Liver (tissue), 9 donors: ENCODE data around the gene NIF3L1. TPM values are rescaled to one million over a fixed set of nuclear protein-coding genes. Genes with fewer than 3 reads are reported as not detected.

Source experiments
- DNase-seq: peaks from one replicate; pipeline ENCODE4 v3.0.0-alpha.2; 2017; ENCODE audit warnings: low spot score
- H3K27ac ChIP-seq, 2 donors: one replicate each; pipeline ENCODE4 v1.7.0; 2013; ENCODE audit warnings: inconsistent platforms in 2 of 2, low read length in 2 of 2, control low read depth in 1 of 2, low read depth in 1 of 2, mild to moderate bottlenecking in 1 of 2
- H3K27me3 ChIP-seq, 4 donors: one replicate each; pipeline versions ENCODE4 v1.6.1 to v1.7.0; 2013; ENCODE audit warnings: low read length in 3 of 4, inconsistent platforms in 1 of 4, mild to moderate bottlenecking in 1 of 4, moderate library complexity in 1 of 4; ENCODE audit not compliant: control insufficient read depth in 4 of 4, insufficient read depth in 4 of 4
- H3K36me3 ChIP-seq, 4 donors: one replicate each; pipeline versions ENCODE4 v1.6.1 to v1.7.0; 2013; ENCODE audit warnings: low read length in 3 of 4, mild to moderate bottlenecking in 3 of 4, low read depth in 1 of 4, moderate library complexity in 1 of 4; ENCODE audit not compliant: control insufficient read depth in 4 of 4, insufficient read depth in 3 of 4
- H3K4me1 ChIP-seq, 4 donors: one replicate each; pipeline versions ENCODE4 v1.6.1 to v1.7.0; 2013; ENCODE audit warnings: low read length in 3 of 4, mild to moderate bottlenecking in 3 of 4, moderate library complexity in 1 of 4; ENCODE audit not compliant: control insufficient read depth in 4 of 4, insufficient read depth in 4 of 4
- H3K4me3 ChIP-seq, 3 donors: one replicate each; pipeline versions ENCODE4 v1.6.1 to v1.7.0; 2013; ENCODE audit warnings: low read length in 3 of 3, control low read depth in 1 of 3, low read depth in 1 of 3, mild to moderate bottlenecking in 1 of 3
- H3K9ac ChIP-seq, 2 donors: one replicate each; pipeline ENCODE4 v1.7.0; 2013; ENCODE audit warnings: low read length in 2 of 2, mild to moderate bottlenecking in 2 of 2, moderate library complexity in 2 of 2, control low read depth in 1 of 2, low read depth in 1 of 2
- H3K9me3 ChIP-seq, 4 donors: one replicate each; pipeline versions ENCODE4 v1.6.1 to v1.7.0; 2013; ENCODE audit warnings: low read length in 3 of 4; ENCODE audit not compliant: control insufficient read depth in 4 of 4
- CTCF ChIP-seq: fragments of 150-350 bp; IDR thresholded peaks from 2 replicates; pipeline ENCODE4 v1.5.1; 2017; ENCODE audit warnings: improper control_type of control experiment, low read depth, low read length; ENCODE audit not compliant: missing input control
- EGR1 ChIP-seq, 2 donors: IDR thresholded peaks; 2 replicates each; pipeline ENCODE4 v1.6.1; 2016 to 2018; ENCODE audit warnings: antibody characterized with exemption in 2 of 2, low read depth in 2 of 2
- FOXA2 ChIP-seq: IDR thresholded peaks from 2 replicates; pipeline ENCODE4 v1.6.1; 2016; ENCODE audit warnings: antibody characterized with exemption
- GABPA ChIP-seq, 2 donors: IDR thresholded peaks in 1 of 2; conservative IDR thresholded peaks in 1 of 2; 2 replicates each; pipeline ENCODE4 v1.6.1; 2016; ENCODE audit warnings: antibody characterized with exemption in 2 of 2, mild to moderate bottlenecking in 1 of 2, moderate library complexity in 1 of 2
- JUND ChIP-seq, 2 donors: IDR thresholded peaks; 2 replicates each; pipeline ENCODE4 v1.6.1; 2016; ENCODE audit warnings: antibody characterized with exemption in 2 of 2
- MAX ChIP-seq: IDR thresholded peaks from 2 replicates; pipeline ENCODE4 v1.6.1; 2016; ENCODE audit warnings: antibody characterized with exemption
- NR2F2 ChIP-seq: IDR thresholded peaks from 2 replicates; pipeline ENCODE4 v1.6.1; 2016; ENCODE audit warnings: antibody characterized with exemption
- RAD21 ChIP-seq, 2 donors: IDR thresholded peaks; 2 replicates each; pipeline ENCODE4 v1.6.1; 2016; ENCODE audit warnings: antibody characterized with exemption in 2 of 2, mild to moderate bottlenecking in 2 of 2
- REST ChIP-seq: IDR thresholded peaks from 2 replicates; pipeline ENCODE4 v1.6.1; 2016; ENCODE audit warnings: antibody characterized with exemption, mild to moderate bottlenecking
- RXRA ChIP-seq, 2 donors: IDR thresholded peaks; 2 replicates each; pipeline ENCODE4 v1.6.1; 2017 to 2018; ENCODE audit warnings: antibody characterized with exemption in 2 of 2, mild to moderate bottlenecking in 1 of 2
- SP1 ChIP-seq: IDR thresholded peaks from 2 replicates; pipeline ENCODE4 v1.6.1; 2018; ENCODE audit warnings: antibody characterized with exemption, mild to moderate bottlenecking
- TAF1 ChIP-seq: conservative IDR thresholded peaks from 2 replicates; pipeline ENCODE4 v1.6.1; 2016; ENCODE audit warnings: antibody characterized with exemption, mild to moderate bottlenecking
- YY1 ChIP-seq: IDR thresholded peaks from 2 replicates; pipeline ENCODE4 v1.6.1; 2016; ENCODE audit warnings: antibody characterized with exemption, mild to moderate bottlenecking
- ZBTB33 ChIP-seq: IDR thresholded peaks from 2 replicates; pipeline ENCODE4 v1.6.1; 2016; ENCODE audit warnings: antibody characterized with exemption
- WGBS: extraction: QIAGEN DNeasy Blood & Tissue Kit; methylation state at CpG from one replicate; pipeline ENCODE4 v1.1.7; 2013; 5-methylcytosine and 5-hydroxymethylcytosine counted together
- polyA plus RNA-seq, 2 donors: library from polyadenylated mRNA; stranded (reverse) in 1 of 2; unstranded in 1 of 2; fragments of 200-250 nt in 1 of 2; fragments of >200 nt in 1 of 2; fragmentation: Nextera tagmentation in 1 of 2; extraction: Ambion mirVana in 1 of 2; gene quantifications; one replicate each; pipeline versions ENCODE4 v1.2.1 to v1.2.3, GENCODE V29; 2013 to 2015
- total RNA-seq, 2 donors: library from RNA; depleted of rRNA; stranded (reverse); fragments of >200 nt; gene quantifications; one replicate each; pipeline ENCODE4 v1.2.3, GENCODE V29; 2014
- donor health status: healthy.
- donor health status: healthy.
- donor health status: healthy.
- donor health status: healthy.
- donor health status: healthy.

The NIF3L1 gene
- total and polyA plus RNA-seq, 4 donors: 13.2 to 20.7 (median 16.5) TPM

GRCh38 chr2:200860092-200860795 lies 28.9 kb upstream of the NIF3L1 start:
- Histone ChIP-seq H3K4me1 (peaks cover under 1 to 32% (median 27%) of the 10 kb centered on the region in 4 donors), H3K27me3 (no peaks in the 10 kb centered on the region), H3K9me3 (no peaks in the 10 kb centered on the region), H3K27ac (peak overlapping the region; percentile 45 to 65), H3K9ac (peak overlapping the region; percentile 47 to 99), H3K36me3 (peaks cover 13 to 42% (median 34%) of the 10 kb centered on the region in 4 donors), H3K4me3 (peak overlapping the region in 1 of 3 donors; percentile 11)
- WGBS: 16% methylated on average over 12 of the region's 12 CpGs
- DNase-seq: no peak
- TF ChIP-seq TAF1 (peak; percentile 86), YY1 (no peak), SP1 (peak; percentile 15)

- no peak for DNase-seq
- Histone ChIP-seq H3K9ac (peak overlapping the region; percentile 47 to 99), H3K4me3 (peak overlapping the region; percentile 59 to 89 (median 71)), H3K27me3 (no peaks in the 10 kb centered on the region), H3K9me3 (no peaks in the 10 kb centered on the region), H3K36me3 (peaks cover 4 to 32% (median 25%) of the 10 kb centered on the region in 4 donors), H3K27ac (peak overlapping the region; percentile 45 to 100), H3K4me1 (peaks cover 2 to 36% (median 28%) of the 10 kb centered on the region in 4 donors)
- no peak for TF ChIP-seq CTCF
- peak; percentile 15 for TF ChIP-seq YY1
- WGBS: 6% methylated on average over 4 of the region's 4 CpGs
These were observed 27.5 kb upstream of the NIF3L1 start for GRCh38 chr2:200861617-200862155.

- H3K9me3 ChIP-seq: no peaks in the 10 kb centered on the region
- TF ChIP-seq REST (peak; percentile 23), YY1 (peak; percentile 52), CTCF (no peak), FOXA2 (no peak), GABPA (IDR thresholded peaks at IDR 0.05 in 1 of 2, conservative IDR thresholded peaks at IDR 0.05 in 1 of 2) (no peak), NR2F2 (no peak), RAD21 (IDR thresholded peaks at IDR 0.05) (no peak), MAX (no peak), JUND (IDR thresholded peaks at IDR 0.05) (no peak), EGR1 (IDR thresholded peaks at IDR 0.05; ENCODE audit: low read depth in 2 of 2) (no peak), RXRA (IDR thresholded peaks at IDR 0.05) (no peak), ZBTB33 (no peak)
- peaks cover 2 to 43% (median 31%) of the 10 kb centered on the region in 4 donors for H3K4me1 ChIP-seq
- no peak for DNase-seq
- no peaks in the 10 kb centered on the region for H3K27me3 ChIP-seq
- peaks cover 0 to 24% (median 16%) of the 10 kb centered on the region in 4 donors for H3K36me3 ChIP-seq
- H3K9ac ChIP-seq: peak overlapping the region; percentile 99 to 100
- H3K4me3 ChIP-seq: peak overlapping the region; percentile 71 to 100 (median 89)
- peak overlapping the region; percentile 100 for H3K27ac ChIP-seq
- WGBS: under 1% methylated on average over 13 of the region's 13 CpGs
These were observed 26.6 kb upstream of the NIF3L1 start for GRCh38 chr2:200862532-200863000.
